HG03103 (cell line): ENCODE data around the gene THTPA.
"Not testable (repeated sequence)": the region's sequence is repeated elsewhere in the genome, so short reads cannot be mapped to it uniquely, and the experiment has no call there.

Source experiments
- ATAC-seq: cut with Tn5 transposase; IDR thresholded peaks from one replicate; pipeline ENCODE4 v1.9.1; 2021; ENCODE audit warnings: low read depth; ENCODE audit not compliant: unreplicated experiment

The THTPA gene

DNA sequence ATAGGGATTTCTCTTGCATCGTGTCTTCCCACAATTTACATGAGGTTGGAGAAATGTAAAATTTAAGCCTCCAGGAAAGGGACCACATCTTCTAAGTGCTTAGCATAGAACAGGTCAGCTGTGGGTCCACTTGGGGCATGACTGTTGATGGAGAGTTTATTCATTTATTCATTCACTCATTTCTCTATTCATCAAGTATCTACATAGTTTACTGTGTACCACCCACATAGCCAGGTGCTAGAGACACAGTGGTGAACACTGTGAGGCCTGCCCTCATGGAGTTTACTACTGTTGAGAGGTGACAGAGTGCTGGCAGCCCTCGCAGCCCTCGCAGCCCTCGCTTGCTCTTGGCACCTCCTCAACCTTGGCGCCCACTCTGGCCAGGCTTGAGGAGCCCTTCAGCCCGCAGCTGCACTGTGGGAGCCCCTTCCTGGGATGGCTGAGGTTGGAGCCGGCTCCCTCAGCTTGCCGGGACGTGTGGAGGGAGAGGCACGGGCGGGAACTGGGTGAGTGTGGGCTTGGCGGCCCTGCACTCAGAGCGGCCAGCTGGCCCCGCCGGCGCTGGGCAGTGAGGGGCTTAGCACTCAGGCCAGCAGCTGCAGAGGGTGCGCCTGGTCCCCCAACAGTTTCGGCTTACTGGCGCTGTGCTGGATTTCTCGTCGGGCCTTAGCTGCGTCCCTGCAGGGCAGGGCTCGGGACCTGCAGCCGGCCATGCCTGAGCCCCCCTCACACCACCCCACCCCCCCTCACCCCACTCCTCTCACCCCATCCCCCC is 24.3 kb downstream of the THTPA start:
- no peak for ATAC-seq

GRCh38 chr14:23580948-23581281 is 24.8 kb downstream of the THTPA start:
- no peak for ATAC-seq

DNA sequence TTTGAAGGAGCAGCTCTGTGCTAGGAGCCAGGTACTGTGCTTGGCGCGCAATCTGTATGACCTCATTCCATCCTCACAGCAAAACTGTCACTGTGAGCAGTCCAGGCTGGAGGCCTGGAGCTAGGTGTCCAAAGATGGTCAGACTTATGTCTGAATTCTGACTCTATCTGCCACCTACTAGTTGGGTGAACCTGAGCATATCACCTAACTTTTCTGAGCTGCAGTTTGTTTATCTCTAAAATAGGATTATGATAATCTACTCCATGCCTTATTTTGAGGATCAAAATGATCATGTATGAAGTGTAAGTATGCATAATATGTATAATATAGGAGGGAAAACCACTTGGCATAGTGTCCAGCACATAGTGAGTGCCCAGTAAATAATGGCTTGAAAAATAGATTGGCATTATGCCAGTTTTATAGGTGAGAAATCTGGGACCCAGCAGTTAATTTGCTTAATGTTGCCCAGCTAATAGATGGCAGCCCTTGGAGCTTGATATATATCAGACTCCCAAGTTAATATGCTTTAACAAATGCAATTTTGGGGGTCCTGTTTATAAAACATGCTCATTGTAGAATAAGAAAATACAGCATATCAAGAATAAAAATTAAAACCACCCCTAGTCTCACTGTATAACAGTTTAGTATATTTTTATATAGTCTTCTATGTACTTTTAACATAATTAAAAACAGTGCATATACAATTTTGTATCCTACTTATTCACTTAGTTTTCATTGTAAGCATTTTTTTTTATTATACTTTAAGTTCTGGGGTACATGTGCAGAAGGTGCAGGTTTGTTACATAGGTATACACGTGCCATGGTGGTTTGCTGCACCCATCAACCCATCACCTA is 27.1 kb downstream of the THTPA start:
- ATAC-seq: no peak

DNA sequence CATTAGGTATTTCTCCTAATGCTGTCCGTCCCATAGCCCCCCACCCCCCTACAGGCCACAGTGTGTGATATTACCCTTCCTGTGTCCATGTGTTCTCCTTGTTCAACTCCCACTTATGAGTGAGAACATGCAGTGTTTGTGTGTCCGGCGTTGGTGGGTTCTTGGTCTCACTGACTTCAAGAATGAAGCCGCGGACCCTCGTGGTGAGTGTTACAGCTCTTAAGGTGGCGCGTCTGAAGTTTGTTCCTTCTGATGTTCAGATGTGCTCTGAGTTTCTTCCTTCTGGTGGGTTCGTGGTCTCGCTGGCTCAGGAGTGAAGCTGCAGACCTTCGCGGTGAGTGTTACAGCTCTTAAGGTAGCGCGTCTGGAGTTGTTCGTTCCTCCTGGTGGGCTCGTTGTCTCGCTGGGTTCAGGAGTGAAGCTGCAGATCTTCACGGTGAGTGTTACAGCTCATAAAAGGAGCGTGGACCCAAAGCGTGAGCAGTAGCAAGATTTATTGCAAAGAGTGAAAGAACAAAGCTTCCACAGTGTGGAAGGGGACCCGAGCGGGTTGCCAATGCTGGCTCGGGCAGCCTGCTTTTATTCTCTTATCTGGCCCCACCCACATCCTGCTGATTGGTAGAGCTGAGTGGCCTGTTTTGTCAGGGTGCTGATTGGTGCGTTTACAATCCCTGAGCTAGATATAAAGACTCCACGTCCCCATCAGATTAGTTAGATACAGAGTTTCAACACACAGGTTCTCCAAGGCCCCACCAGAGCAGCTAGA is 27.9 kb downstream of the THTPA start:
- not testable (repeated sequence) for ATAC-seq

GRCh38 chr14:23584527-23585203 is 28.6 kb downstream of the THTPA start:
- not testable (repeated sequence) for ATAC-seq

- ATAC-seq: peak; percentile 93
These were observed 33.0 kb downstream of the THTPA start for GRCh38 chr14:23588884-23589598.

- ATAC-seq: no peak
These were observed 33.5 kb downstream of the THTPA start for GRCh38 chr14:23589606-23590005.

- no peak for ATAC-seq
These were observed 34.1 kb downstream of the THTPA start for GRCh38 chr14:23590198-23590597.

GRCh38 chr14:23594191-23594590 is 38.1 kb downstream of the THTPA start:
- ATAC-seq: not testable (repeated sequence)

GRCh38 chr14:23600322-23600707 is 44.2 kb downstream of the THTPA start:
- no peak for ATAC-seq

DNA sequence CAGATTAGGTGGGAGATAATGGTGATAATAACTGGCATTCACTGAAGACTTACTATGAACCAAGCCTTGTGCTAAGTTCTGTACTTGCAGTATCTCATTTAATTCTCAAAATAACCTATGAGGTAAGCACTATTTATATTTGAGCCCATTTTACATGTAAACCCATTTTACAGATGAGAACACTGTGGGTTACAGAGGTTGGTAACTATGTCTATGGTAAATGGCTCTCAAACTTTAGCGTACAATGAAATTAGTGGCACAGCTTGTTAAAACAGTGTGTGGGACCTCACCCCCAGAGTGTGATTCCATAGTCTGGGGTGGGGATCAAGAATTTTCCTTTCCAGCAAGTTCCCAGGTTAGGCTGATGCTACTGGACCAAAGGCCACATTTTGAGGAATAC is 44.7 kb downstream of the THTPA start:
- ATAC-seq: no peak

- no peak for ATAC-seq
These were observed 45.4 kb downstream of the THTPA start for GRCh38 chr14:23601424-23601823.

- ATAC-seq: no peak
These were observed 45.7 kb downstream of the THTPA start for GRCh38 chr14:23601845-23602180.

- no peak for ATAC-seq
These were observed 46.4 kb downstream of the THTPA start for GRCh38 chr14:23602181-23603095.

DNA sequence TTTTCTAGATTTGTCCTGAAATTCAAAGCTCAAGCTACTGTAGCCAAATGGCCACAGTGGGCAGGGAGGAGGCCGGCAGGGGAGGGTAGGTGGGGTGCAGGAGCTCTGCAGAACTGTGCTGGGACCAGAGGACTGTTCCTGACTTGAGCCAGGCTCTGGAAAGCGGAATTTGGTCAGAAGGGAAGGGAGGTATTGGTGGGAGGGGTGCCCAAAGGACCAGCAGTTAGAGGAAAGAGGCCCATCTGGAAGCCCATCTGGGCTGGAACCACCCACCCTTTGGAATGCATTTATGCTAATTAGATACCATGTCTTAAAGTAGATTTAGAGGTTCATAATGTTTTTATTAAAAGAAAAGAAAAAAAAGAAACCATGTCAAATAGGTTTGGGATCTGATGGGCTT is 47.0 kb downstream of the THTPA start:
- no peak for ATAC-seq

- ATAC-seq: no peak
These were observed 48.1 kb downstream of the THTPA start for GRCh38 chr14:23604148-23604547.

DNA sequence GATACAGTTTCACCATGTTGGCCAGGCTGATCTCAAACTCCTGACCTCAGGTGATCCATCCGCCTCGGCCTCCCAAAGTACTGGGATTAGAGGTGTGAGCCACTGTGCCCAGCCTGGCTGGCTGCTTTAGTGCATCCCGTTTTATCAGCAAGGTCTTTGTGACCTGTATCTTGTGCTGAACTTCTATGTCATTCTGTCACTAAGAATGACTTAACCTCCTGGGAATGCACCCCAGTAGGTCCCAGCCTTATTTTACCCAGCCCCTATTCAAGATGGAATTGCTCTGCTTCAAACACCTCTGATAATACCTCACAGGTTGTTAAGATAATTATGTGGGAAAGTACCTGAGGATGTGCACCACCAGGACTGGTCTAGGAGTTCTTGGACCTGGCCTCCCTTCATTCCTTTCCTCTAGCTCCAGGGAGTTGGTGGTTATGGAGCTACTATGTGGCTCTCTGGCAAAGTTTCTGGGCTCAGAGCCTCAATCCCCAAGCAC is 48.7 kb downstream of the THTPA start:
- ATAC-seq: no peak

GRCh38 chr14:23605931-23606585 is 50.0 kb downstream of the THTPA start:
- peak; percentile 70 for ATAC-seq
